ENCODE results near the gene NAALAD2.
"Not testable (repeated sequence)": the region's sequence is repeated elsewhere in the genome, so short reads cannot be mapped to it uniquely, and the experiment has no call there.

NAALAD2 gene

GRCh38 chr11:90167704-90168103 is 33.2 kb downstream of the NAALAD2 start:
- not testable (repeated sequence) for H3K27ac Mint-ChIP-seq; H3K36me3 Mint-ChIP-seq (ENCODE audit: low read depth); H3K4me1 Mint-ChIP-seq (ENCODE audit: low read depth); H3K4me3 Mint-ChIP-seq; H3K9me3 Mint-ChIP-seq; DNase-seq (ENCODE audit: low spot score); H3K27me3 Mint-ChIP-seq (ENCODE audit: low read depth)

DNA sequence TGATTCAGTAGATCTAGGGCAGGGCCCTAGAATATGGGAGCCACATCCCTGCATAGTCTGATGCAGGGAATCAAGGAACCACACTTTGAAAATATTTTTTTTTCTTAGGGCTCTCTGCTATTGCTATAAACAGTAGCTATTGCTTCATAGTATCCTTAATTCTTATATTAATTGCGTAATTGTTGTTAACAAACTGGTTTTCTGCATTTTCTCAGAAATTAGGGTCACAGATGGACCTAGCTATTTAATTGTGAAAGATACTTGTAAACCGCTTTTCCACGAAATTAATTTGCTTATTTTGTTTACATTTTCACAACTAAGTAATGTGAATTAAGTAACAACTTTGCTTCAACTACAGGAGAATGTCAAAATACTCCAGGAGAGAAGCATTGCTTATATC is 34.1 kb downstream of the NAALAD2 start:
- Mint-ChIP-seq H3K27me3 (ENCODE audit: low read depth) (peaks cover 2% of the 10 kb centered on the region), H3K9me3 (no peaks in the 10 kb centered on the region), H3K4me3 (no peak overlapping the region), H3K27ac (no peak overlapping the region), H3K36me3 (ENCODE audit: low read depth) (no peaks in the 10 kb centered on the region), H3K4me1 (ENCODE audit: low read depth) (no peaks in the 10 kb centered on the region)
- no peak for DNase-seq (ENCODE audit: low spot score)

- Mint-ChIP-seq H3K4me1 (ENCODE audit: low read depth) (no peaks in the 10 kb centered on the region), H3K4me3 (no peak overlapping the region), H3K9me3 (no peaks in the 10 kb centered on the region), H3K27ac (no peak overlapping the region), H3K36me3 (ENCODE audit: low read depth) (no peaks in the 10 kb centered on the region), H3K27me3 (ENCODE audit: low read depth) (peaks cover 4% of the 10 kb centered on the region)
- DNase-seq (ENCODE audit: low spot score): no peak
Measured at GRCh38 chr11:90171359-90171758, 36.9 kb downstream of the NAALAD2 start.

DNA sequence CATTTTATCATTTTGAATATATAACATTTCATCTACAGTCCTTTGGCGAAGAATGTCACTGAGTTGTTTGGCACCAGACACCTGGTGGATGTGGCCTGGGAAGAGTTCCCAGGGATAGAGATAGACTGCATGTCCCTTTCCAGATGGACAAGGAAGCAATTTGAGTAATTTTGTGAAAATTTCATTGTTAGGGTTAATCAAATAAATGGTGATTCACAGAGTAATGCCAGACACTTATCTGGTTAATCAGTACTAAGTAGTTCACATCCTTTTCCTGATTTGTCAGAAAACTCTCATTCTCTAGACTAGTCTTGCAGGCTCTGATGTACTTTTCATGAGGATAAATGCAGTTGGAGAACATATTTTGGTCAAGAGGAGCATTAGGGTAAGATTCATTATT is 41.6 kb downstream of the NAALAD2 start:
- Mint-ChIP-seq H3K9me3 (no peaks in the 10 kb centered on the region), H3K27ac (no peak overlapping the region), H3K27me3 (ENCODE audit: low read depth) (peaks cover 2% of the 10 kb centered on the region), H3K4me1 (ENCODE audit: low read depth) (no peaks in the 10 kb centered on the region), H3K4me3 (no peak overlapping the region), H3K36me3 (ENCODE audit: low read depth) (no peaks in the 10 kb centered on the region)
- no peak for DNase-seq (ENCODE audit: low spot score)

- DNase-seq (ENCODE audit: low spot score): no peak
- H3K36me3 Mint-ChIP-seq (ENCODE audit: low read depth): no peaks in the 10 kb centered on the region
- no peak overlapping the region for H3K27ac Mint-ChIP-seq
- peaks cover 3% of the 10 kb centered on the region for H3K27me3 Mint-ChIP-seq (ENCODE audit: low read depth)
- no peak overlapping the region for H3K4me3 Mint-ChIP-seq
- no peaks in the 10 kb centered on the region for H3K9me3 Mint-ChIP-seq
- H3K4me1 Mint-ChIP-seq (ENCODE audit: low read depth): no peaks in the 10 kb centered on the region
Measured at GRCh38 chr11:90178751-90179150, 44.3 kb downstream of the NAALAD2 start.

GRCh38 chr11:90179923-90180322 is 45.5 kb downstream of the NAALAD2 start:
- Mint-ChIP-seq H3K4me1 (ENCODE audit: low read depth) (no peaks in the 10 kb centered on the region), H3K4me3 (no peak overlapping the region), H3K9me3 (no peaks in the 10 kb centered on the region), H3K27ac (no peak overlapping the region), H3K27me3 (ENCODE audit: low read depth) (peaks cover 4% of the 10 kb centered on the region), H3K36me3 (ENCODE audit: low read depth) (no peaks in the 10 kb centered on the region)
- no peak for DNase-seq (ENCODE audit: low spot score)

DNA sequence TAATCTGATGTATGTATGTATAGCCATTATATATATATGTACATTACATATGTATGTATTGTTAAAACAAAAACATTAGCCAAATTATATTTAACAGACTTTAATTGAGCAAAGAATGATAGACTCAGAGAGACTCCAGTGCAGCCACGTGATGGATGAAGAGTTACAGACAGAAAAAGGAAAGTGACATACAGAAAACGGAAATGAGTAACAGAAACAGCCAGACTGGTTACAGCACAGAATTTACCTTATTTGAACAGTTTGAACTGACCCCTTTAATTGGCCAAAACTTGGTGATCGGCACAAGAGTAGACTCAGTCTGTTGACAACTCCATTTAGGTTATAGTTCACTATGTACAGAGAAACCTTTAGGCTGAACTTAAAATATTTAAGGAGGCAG is 53.4 kb downstream of the NAALAD2 start:
- Mint-ChIP-seq H3K4me1 (ENCODE audit: low read depth) (no peaks in the 10 kb centered on the region), H3K36me3 (ENCODE audit: low read depth) (peaks cover 4% of the 10 kb centered on the region), H3K4me3 (no peak overlapping the region), H3K9me3 (no peaks in the 10 kb centered on the region), H3K27me3 (ENCODE audit: low read depth) (peaks cover 3% of the 10 kb centered on the region), H3K27ac (no peak overlapping the region)
- DNase-seq (ENCODE audit: low spot score): no peak

DNA sequence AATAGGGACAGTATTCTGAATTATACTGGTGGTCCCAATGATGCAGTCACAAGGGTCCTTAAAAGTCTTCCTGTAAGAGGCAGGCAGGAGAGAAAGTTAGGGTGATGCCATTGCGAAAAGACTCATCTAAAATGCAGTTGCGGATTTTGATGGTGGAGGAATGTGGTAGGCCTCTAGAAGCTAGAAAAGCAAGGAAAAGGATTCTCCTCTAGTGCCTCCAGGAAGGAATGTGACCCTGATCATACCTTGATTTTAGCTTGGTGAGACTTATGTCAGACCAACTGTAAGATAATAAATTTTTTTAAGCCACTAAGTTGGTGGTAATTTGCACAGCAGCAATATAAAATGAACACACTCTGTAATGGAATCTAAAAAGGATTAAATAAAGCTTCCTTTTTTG is 54.5 kb downstream of the NAALAD2 start:
- peaks cover 4% of the 10 kb centered on the region for H3K36me3 Mint-ChIP-seq (ENCODE audit: low read depth)
- no peak for DNase-seq (ENCODE audit: low spot score)
- H3K27me3 Mint-ChIP-seq (ENCODE audit: low read depth): no peaks in the 10 kb centered on the region
- no peak overlapping the region for H3K27ac Mint-ChIP-seq
- H3K9me3 Mint-ChIP-seq: no peaks in the 10 kb centered on the region
- no peak overlapping the region for H3K4me3 Mint-ChIP-seq
- H3K4me1 Mint-ChIP-seq (ENCODE audit: low read depth): no peaks in the 10 kb centered on the region

DNA sequence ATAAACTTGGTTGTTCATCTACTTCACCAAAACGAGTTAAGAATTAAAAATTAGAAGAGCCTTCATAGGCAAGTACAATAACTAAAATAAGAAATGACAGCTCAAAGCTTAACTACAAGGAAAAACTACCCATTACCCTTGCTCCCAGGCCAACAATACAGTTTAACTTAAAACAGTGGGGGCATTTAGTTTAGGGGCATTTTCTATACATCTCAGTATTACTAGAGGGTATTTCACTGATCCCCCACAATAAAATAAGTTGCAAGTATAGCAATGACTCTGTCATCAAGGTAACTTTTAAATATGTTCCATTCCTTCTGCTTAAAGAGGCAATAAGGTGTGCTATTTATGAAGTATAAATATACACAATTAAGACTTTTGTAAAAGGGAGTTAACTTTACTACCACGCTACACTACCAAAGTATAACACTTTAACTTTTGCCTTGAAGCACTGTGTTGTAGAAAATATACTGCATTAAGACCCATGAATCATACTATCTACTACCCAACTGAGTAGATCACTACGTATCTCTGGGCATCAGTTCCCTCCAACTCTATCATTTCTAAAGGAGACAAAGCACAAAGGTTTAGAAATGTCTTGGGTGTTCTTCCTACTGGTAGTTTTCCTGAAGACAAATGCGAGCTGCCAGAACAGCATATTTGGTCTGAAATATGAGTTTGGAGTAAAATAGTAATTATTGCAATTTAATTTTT is 58.6 kb downstream of the NAALAD2 start:
- Mint-ChIP-seq H3K36me3 (ENCODE audit: low read depth) (peaks cover 9% of the 10 kb centered on the region), H3K27me3 (ENCODE audit: low read depth) (no peaks in the 10 kb centered on the region), H3K4me3 (no peak overlapping the region), H3K4me1 (ENCODE audit: low read depth) (no peaks in the 10 kb centered on the region), H3K27ac (no peak overlapping the region), H3K9me3 (no peaks in the 10 kb centered on the region)
- DNase-seq (ENCODE audit: low spot score): no peak

DNA sequence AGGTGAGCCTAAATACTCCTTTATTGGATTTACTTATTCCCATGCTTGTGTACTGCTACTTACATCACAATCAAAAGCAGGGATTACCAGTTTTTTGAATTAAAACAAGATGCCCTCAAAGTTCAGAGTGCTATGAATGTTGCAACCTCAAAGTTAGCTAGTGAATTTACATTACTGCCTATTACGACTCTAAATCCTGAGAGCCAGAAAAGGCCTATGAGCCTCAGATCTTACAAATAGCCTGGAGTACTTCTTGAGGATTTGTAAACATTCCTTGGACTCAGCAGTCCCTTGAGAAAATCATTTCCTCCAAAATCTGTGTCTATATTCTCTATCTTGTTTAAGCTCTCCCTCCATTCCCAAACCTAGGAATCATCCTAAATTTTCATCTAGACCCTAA is 62.9 kb downstream of the NAALAD2 start:
- H3K4me1 Mint-ChIP-seq (ENCODE audit: low read depth): peaks cover 2% of the 10 kb centered on the region
- peaks cover 22% of the 10 kb centered on the region for H3K36me3 Mint-ChIP-seq (ENCODE audit: low read depth)
- H3K9me3 Mint-ChIP-seq: no peaks in the 10 kb centered on the region
- no peak for DNase-seq (ENCODE audit: low spot score)
- H3K4me3 Mint-ChIP-seq: no peak overlapping the region
- no peaks in the 10 kb centered on the region for H3K27me3 Mint-ChIP-seq (ENCODE audit: low read depth)
- no peak overlapping the region for H3K27ac Mint-ChIP-seq

GRCh38 chr11:90202342-90202741 is 67.9 kb downstream of the NAALAD2 start:
- Mint-ChIP-seq H3K4me1 (ENCODE audit: low read depth) (peaks cover 4% of the 10 kb centered on the region), H3K9me3 (no peaks in the 10 kb centered on the region), H3K4me3 (no peak overlapping the region), H3K27ac (no peak overlapping the region), H3K27me3 (ENCODE audit: low read depth) (no peaks in the 10 kb centered on the region), H3K36me3 (ENCODE audit: low read depth) (peaks cover 43% of the 10 kb centered on the region)
- no peak for DNase-seq (ENCODE audit: low spot score)

GRCh38 chr11:90204407-90204806 is 69.9 kb downstream of the NAALAD2 start:
- H3K4me1 Mint-ChIP-seq (ENCODE audit: low read depth): peaks cover 4% of the 10 kb centered on the region
- H3K27ac Mint-ChIP-seq: no peak overlapping the region
- DNase-seq (ENCODE audit: low spot score): no peak
- no peaks in the 10 kb centered on the region for H3K27me3 Mint-ChIP-seq (ENCODE audit: low read depth)
- H3K9me3 Mint-ChIP-seq: no peaks in the 10 kb centered on the region
- peaks cover 47% of the 10 kb centered on the region for H3K36me3 Mint-ChIP-seq (ENCODE audit: low read depth)
- H3K4me3 Mint-ChIP-seq: no peak overlapping the region

- Mint-ChIP-seq H3K9me3 (no peaks in the 10 kb centered on the region), H3K4me3 (no peak overlapping the region), H3K36me3 (ENCODE audit: low read depth) (peaks cover 53% of the 10 kb centered on the region), H3K27me3 (ENCODE audit: low read depth) (no peaks in the 10 kb centered on the region), H3K4me1 (ENCODE audit: low read depth) (peaks cover 4% of the 10 kb centered on the region), H3K27ac (peak overlapping the region; percentile 68)
- no peak for DNase-seq (ENCODE audit: low spot score)
Measured at GRCh38 chr11:90204832-90205646, 70.6 kb downstream of the NAALAD2 start.

DNA sequence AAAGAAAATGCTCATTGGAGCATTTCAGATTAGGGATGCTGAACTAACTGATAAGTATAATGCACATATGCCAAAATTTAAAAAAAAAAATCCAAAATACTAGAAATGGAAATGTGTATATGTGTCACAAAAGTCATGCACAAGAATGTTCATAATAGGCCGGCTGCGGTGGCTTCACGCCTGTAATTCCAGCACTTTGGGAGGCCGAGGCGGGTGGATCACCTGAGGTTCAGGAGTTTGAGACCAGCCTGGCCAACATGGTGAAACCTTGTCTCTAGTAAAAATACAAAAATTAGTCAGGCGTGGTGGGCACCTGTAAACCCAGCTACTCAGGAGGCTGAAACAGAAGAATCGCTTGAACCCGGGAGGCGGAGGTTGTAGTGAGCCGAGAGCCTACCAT is 73.5 kb downstream of the NAALAD2 start:
- peaks cover 49% of the 10 kb centered on the region for H3K36me3 Mint-ChIP-seq (ENCODE audit: low read depth)
- not testable (repeated sequence) for H3K4me1 Mint-ChIP-seq (ENCODE audit: low read depth); H3K27ac Mint-ChIP-seq

More for the DNA sequence above, 73.5 kb downstream of the NAALAD2 start:
- not testable (repeated sequence) for DNase-seq (ENCODE audit: low spot score); H3K9me3 Mint-ChIP-seq; H3K27me3 Mint-ChIP-seq (ENCODE audit: low read depth); H3K4me3 Mint-ChIP-seq

All from T-helper 2 cell treated with Interferon-gamma antibody and Interleukin-4, amounts not matched to agents 5 μg/mL and 100 μg/mL, for 36 hours (primary cell).